GM21381 (cell line): ENCODE data around the gene PDF.

ENCODE experiments used
- ATAC-seq: cut with Tn5 transposase; IDR thresholded peaks from one replicate; pipeline ENCODE4 v1.9.1; 2021; ENCODE audit warnings: mild to moderate bottlenecking, moderate library complexity; ENCODE audit not compliant: unreplicated experiment

PDF gene

GRCh38 chr16:69339289-69340094 lies 9.1 kb upstream of the PDF start, which contains the start of the genes COG8 and NIP7:
Gene COG8, minus strand, starts transcription at chr16:69339564. Its CDS starts 12 bp downstream, at chr16:69339552.
Gene NIP7, plus strand, starts transcription at chr16:69339772. Its CDS starts 58 bp downstream, at chr16:69339830.
- ATAC-seq, result peak; percentile 75

- ATAC-seq, result peak; percentile 3
Measured at GRCh38 chr16:69338557-69339288, 8.3 kb upstream of the PDF start.

DNA sequence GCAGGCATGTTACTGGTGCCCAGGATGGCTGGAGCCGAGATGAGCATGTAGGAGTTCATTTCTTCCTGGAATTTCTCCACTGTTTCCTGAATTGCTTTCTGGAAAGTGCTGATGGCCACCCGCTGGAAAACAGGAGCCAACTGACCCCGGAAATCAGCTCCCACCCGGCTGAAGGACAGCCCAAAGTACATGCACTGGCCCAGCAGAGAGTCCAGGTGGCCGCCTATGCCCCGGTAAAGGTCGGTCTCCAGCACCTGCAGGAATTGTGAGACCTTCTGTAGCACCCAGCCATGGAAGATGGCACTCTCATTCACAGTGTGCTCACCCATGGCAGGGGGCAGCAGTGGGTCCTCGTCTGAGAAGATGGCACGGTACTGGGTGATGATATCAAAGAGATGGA lies 4.3 kb upstream of the PDF start:
- no peak for ATAC-seq

- ATAC-seq, result peak; percentile 28
Measured at GRCh38 chr16:69329369-69330285, 761 bp downstream of the PDF start.

GRCh38 chr16:69328854-69329316 lies 1.5 kb downstream of the PDF start:
- ATAC-seq, result no peak

GRCh38 chr16:69327585-69328310 lies 2.6 kb downstream of the PDF start:
- no peak for ATAC-seq

DNA sequence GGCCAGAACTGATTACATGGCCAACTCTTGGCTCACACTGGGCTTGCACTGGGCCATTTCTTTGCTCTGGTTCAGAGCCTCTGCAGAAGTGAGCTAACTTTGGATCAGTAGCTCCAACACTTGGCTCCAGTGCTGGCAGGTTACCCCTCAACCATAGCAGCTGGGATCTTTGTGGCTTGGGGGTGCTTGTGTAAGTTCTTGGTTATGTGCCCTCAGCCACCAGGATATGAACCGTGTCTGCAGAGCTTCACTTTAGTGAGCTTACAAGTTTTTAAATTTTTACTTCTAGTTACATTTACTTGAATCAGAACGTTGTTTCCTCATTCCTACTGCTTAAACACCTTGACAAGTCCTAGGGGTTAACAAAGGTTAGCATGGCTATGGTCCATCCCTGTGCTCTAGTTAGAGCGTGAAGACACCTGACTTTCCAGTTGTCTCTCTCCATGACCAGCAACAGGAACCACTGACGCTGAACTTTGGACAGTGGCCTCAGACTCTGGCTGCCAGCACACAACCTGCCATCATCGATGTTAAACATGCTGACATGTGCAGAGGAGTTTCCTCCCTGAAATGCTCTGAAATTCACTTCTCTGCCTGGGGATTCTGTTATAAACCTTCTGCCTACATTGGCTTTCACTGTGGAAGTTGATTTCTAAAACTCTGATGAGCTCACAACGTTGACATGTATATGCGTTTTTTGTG lies 4.1 kb downstream of the PDF start:
- no peak for ATAC-seq

DNA sequence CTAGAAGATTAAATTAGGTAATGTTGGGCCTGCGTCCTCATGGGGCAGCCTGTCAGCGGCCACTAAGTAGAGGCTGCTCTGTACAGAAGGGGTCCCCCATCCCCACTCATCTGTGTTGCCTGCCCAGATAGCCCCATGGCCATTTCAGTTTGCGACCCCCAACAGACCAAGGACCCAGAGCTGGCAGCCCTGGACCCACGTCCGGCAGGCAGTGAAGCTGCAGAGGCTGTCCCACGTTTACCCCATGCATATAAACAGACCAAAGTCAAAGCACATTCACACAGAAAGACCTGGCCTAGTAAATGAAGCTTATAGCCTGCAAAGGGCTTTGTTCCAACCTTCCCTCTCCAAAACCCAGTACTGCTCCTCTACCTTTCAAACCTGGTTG lies 4.6 kb downstream of the PDF start:
- ATAC-seq, result no peak

GRCh38 chr16:69324585-69325253 lies 5.7 kb downstream of the PDF start:
- ATAC-seq, result no peak

- no peak for ATAC-seq
Measured at GRCh38 chr16:69324013-69324531, 6.3 kb downstream of the PDF start.

DNA sequence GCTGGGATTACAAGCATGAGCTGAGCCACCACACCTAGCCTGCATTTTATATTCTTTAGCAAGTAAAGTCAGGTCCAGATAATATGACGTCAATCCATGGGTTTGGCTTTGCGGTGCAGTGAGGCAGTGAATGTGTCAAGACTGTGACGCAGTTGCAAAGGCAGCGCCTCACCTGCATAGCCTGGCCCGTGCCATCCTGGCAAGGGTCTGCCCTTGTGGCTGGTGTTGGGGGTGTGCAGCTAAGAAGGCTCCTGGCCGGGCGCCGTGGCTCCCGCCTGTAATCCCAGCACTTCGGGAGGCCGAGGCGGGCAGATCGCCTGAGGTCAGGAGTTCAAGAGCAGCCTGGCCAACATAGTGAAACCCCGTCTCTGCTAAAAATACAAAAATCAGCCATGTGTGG lies 7.0 kb downstream of the PDF start:
- ATAC-seq, result no peak

- ATAC-seq, result no peak
Measured at GRCh38 chr16:69322343-69322742, 8.0 kb downstream of the PDF start.

- no peak for ATAC-seq
Measured at GRCh38 chr16:69321080-69321479, 9.3 kb downstream of the PDF start.

DNA sequence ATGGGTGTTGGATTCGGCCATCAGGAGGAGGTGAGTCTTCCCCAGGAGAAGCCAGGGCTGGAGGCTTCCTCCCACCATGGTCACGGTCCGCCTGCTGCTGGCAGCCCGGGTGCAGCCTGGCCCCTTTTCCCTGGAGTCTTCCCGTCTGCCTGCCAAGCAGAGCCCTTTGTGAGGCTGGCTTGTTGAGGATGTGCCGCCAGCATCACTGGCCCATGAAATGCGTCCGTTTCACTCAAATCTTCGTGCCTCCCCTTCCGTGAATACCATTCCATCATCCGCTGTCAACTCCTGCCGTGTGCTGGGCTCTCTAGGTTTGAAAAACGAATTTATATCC lies 9.7 kb downstream of the PDF start:
- no peak for ATAC-seq

- ATAC-seq, result no peak
Measured at GRCh38 chr16:69319826-69320739, 10.3 kb downstream of the PDF start.

- ATAC-seq, result no peak
Measured at GRCh38 chr16:69319381-69319780, 11.0 kb downstream of the PDF start.

DNA sequence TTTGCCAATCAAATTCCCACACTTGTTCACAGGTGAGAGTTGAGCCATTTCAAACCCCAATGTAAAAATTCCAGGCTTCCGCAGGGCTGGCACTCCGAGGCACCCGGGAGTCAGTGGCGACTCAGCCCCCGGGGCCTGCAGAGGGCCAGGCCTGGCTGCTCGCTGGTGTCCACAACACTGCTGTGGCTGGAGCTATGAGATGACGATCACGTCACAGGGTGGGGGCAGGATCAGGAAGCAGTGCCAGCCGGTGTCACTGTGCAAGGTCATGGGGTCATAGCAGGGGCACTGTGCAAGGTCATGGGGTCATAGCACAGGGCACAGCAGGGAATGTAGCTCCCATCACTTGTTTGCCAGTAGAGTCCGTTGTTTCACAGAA lies 11.5 kb downstream of the PDF start:
- ATAC-seq, result no peak
